Fibroblast of lung (primary cell): ENCODE results near the gene ARFGAP3. TPM values are rescaled to one million over a fixed set of nuclear protein-coding genes. Genes with fewer than 3 reads are reported as not detected.
A peak's percentile ranks its signal among the peaks of the same experiment; 100 is the strongest.

Experiments used
- DNase-seq, 2 donors: peaks; one replicate each; pipeline versions ENCODE4 v3.0.0 to v3.0.0-alpha.2; 2010; ENCODE audit warnings: low read depth in 2 of 2
- H2AFZ ChIP-seq: 2 replicates; pipeline ENCODE4 v1.5.1; 2012; ENCODE audit warnings: low read length, control low read depth, inconsistent platforms
- H3K27ac ChIP-seq: 2 replicates; pipeline ENCODE4 v1.5.1; 2011; ENCODE audit warnings: low read length, control low read depth; ENCODE audit not compliant: insufficient read depth
- H3K27me3 ChIP-seq: 2 replicates; pipeline ENCODE4 v1.5.1; 2011; ENCODE audit warnings: mild to moderate bottlenecking, low read length; ENCODE audit not compliant: control insufficient read depth, insufficient read depth
- H3K36me3 ChIP-seq: 2 replicates; pipeline ENCODE4 v1.5.1; 2011; ENCODE audit warnings: low read length; ENCODE audit not compliant: control insufficient read depth, insufficient read depth
- H3K4me1 ChIP-seq: 2 replicates; pipeline ENCODE4 v1.5.1; 2011; ENCODE audit warnings: low read length; ENCODE audit not compliant: control insufficient read depth, insufficient read depth; ENCODE audit errors: extremely low read depth
- H3K4me2 ChIP-seq: 2 replicates; pipeline ENCODE4 v1.5.1; 2011; ENCODE audit warnings: low read length, control low read depth; ENCODE audit not compliant: insufficient read depth; ENCODE audit errors: extremely low read depth
- H3K4me3 ChIP-seq, 4 experiments: fragments of 200-600 bp in 1 of 4; sonication (generic) in 1 of 4; replicated peaks in 1 of 4; 2 replicates each; pipeline ENCODE4 v1.5.1; 2011 to 2016; ENCODE audit warnings: low read length in 4 of 4, low read depth in 3 of 4, mild to moderate bottlenecking in 3 of 4, control low read depth in 2 of 4, inconsistent platforms in 1 of 4, mixed read lengths in 1 of 4; ENCODE audit not compliant: insufficient read depth in 1 of 4; ENCODE audit errors: control extremely low read depth in 1 of 4
- H3K79me2 ChIP-seq: 2 replicates; pipeline ENCODE4 v1.5.1; 2012; ENCODE audit warnings: mild to moderate bottlenecking, low read length, inconsistent platforms; ENCODE audit not compliant: control insufficient read depth, insufficient read depth
- H3K9ac ChIP-seq: 2 replicates; pipeline ENCODE4 v1.5.1; 2011; ENCODE audit warnings: mild to moderate bottlenecking, low read length, control low read depth; ENCODE audit not compliant: insufficient read depth
- H3K9me3 ChIP-seq: 2 replicates; pipeline ENCODE4 v1.5.1; 2012; ENCODE audit warnings: low read depth, low read length; ENCODE audit not compliant: control insufficient read depth, insufficient read depth
- H4K20me1 ChIP-seq: 2 replicates; pipeline ENCODE4 v1.5.1; 2011; ENCODE audit warnings: low read length; ENCODE audit not compliant: control insufficient read depth, insufficient read depth; ENCODE audit errors: extremely low read depth
- EZH2 ChIP-seq: IDR thresholded peaks from 2 replicates; pipeline ENCODE4 v1.5.1; 2012; ENCODE audit warnings: low read length, control low read depth, mild to moderate bottlenecking; ENCODE audit errors: missing control alignments
- polyA plus RNA-seq, 2 donors: library from polyadenylated mRNA; depleted of rRNA in 1 of 2; stranded (reverse) in 1 of 2; unstranded in 1 of 2; fragments of >200 nt; gene quantifications; 2 replicates each; pipeline ENCODE4 v1.2.1, GENCODE V29; 2011 to 2012; ENCODE audit warnings: missing spikeins in 1 of 2
- total RNA-seq: library from RNA; depleted of rRNA; stranded (reverse); fragments of >200 nt; gene quantifications from 2 replicates; pipeline ENCODE4 v1.2.1, GENCODE V29; 2014
- TF ChIP-seq, protein P1 (sequence below), 2 donors: IDR thresholded peaks in 1 of 2; conservative IDR thresholded peaks in 1 of 2; 1 replicate in 1 of 2; 2 replicates in 1 of 2; pipeline ENCODE4 v1.5.1; 2011 to 2012; ENCODE audit warnings: low read length in 2 of 2, control low read depth in 1 of 2, inconsistent platforms in 1 of 2, low read depth in 1 of 2, mild to moderate bottlenecking in 1 of 2

The ARFGAP3 gene
- total and polyA plus RNA-seq, 2 donors (not counting 1 experiment from before 2014, with no cell fraction given): 62.1 to 74.1 TPM

- Histone ChIP-seq H3K36me3 (peaks cover 1% of the 10 kb centered on the region), H3K9me3 (no peaks in the 10 kb centered on the region), H3K4me2 (peak overlapping the region; percentile 5), H4K20me1 (peaks cover 4% of the 10 kb centered on the region), H3K27me3 (no peaks in the 10 kb centered on the region), H3K79me2 (peaks cover 49% of the 10 kb centered on the region), H3K9ac (no peak overlapping the region), H2AFZ (no peak overlapping the region), H3K27ac (peak overlapping the region; percentile 16), H3K4me3 (no peak overlapping the region), H3K4me1 (no peaks in the 10 kb centered on the region)
- TF ChIP-seq EZH2: no peak
- TF ChIP-seq, protein P1, sequence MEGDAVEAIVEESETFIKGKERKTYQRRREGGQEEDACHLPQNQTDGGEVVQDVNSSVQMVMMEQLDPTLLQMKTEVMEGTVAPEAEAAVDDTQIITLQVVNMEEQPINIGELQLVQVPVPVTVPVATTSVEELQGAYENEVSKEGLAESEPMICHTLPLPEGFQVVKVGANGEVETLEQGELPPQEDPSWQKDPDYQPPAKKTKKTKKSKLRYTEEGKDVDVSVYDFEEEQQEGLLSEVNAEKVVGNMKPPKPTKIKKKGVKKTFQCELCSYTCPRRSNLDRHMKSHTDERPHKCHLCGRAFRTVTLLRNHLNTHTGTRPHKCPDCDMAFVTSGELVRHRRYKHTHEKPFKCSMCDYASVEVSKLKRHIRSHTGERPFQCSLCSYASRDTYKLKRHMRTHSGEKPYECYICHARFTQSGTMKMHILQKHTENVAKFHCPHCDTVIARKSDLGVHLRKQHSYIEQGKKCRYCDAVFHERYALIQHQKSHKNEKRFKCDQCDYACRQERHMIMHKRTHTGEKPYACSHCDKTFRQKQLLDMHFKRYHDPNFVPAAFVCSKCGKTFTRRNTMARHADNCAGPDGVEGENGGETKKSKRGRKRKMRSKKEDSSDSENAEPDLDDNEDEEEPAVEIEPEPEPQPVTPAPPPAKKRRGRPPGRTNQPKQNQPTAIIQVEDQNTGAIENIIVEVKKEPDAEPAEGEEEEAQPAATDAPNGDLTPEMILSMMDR (conservative IDR thresholded peaks at IDR 0.05 in 1 of 2, IDR thresholded peaks at IDR 0.05 in 1 of 2; ENCODE audit: low read depth in 1 of 2, low read length in 2 of 2): no peak
- DNase-seq: no peak
These were observed 8.0 kb downstream of the ARFGAP3 start for GRCh38 chr22:42848941-42849550.

GRCh38 chr22:42847110-42847509, 10.0 kb downstream of the ARFGAP3 start:
- no peak overlapping the region for H3K4me2 ChIP-seq
- no peak for TF ChIP-seq EZH2
- TF ChIP-seq, protein P1 (conservative IDR thresholded peaks at IDR 0.05 in 1 of 2, IDR thresholded peaks at IDR 0.05 in 1 of 2; ENCODE audit: low read depth in 1 of 2, low read length in 2 of 2): no peak
- H3K9me3 ChIP-seq: no peaks in the 10 kb centered on the region
- H3K4me1 ChIP-seq: no peaks in the 10 kb centered on the region
- DNase-seq: no peak
- H4K20me1 ChIP-seq: peaks cover 4% of the 10 kb centered on the region
- H3K79me2 ChIP-seq: peaks cover 37% of the 10 kb centered on the region
- no peak overlapping the region for H3K4me3 ChIP-seq
- no peak overlapping the region for H3K9ac ChIP-seq
- H2AFZ ChIP-seq: no peak overlapping the region
- peaks cover 1% of the 10 kb centered on the region for H3K36me3 ChIP-seq
- no peaks in the 10 kb centered on the region for H3K27me3 ChIP-seq
- no peak overlapping the region for H3K27ac ChIP-seq

GRCh38 chr22:42844756-42845155, 12.3 kb downstream of the ARFGAP3 start:
- H3K4me2 ChIP-seq: no peak overlapping the region

More at GRCh38 chr22:42844756-42845155, 12.3 kb downstream of the ARFGAP3 start:
- H3K4me3 ChIP-seq: no peak overlapping the region
- no peaks in the 10 kb centered on the region for H3K27me3 ChIP-seq
- TF ChIP-seq, protein P1 (conservative IDR thresholded peaks at IDR 0.05 in 1 of 2, IDR thresholded peaks at IDR 0.05 in 1 of 2; ENCODE audit: low read depth in 1 of 2, low read length in 2 of 2): no peak
- no peak for TF ChIP-seq EZH2
- H2AFZ ChIP-seq: no peak overlapping the region
- H3K4me1 ChIP-seq: peaks cover 2% of the 10 kb centered on the region
- peaks cover 1% of the 10 kb centered on the region for H3K36me3 ChIP-seq
- H3K9ac ChIP-seq: no peak overlapping the region
- peaks cover 2% of the 10 kb centered on the region for H4K20me1 ChIP-seq
- H3K79me2 ChIP-seq: peaks cover 24% of the 10 kb centered on the region
- no peaks in the 10 kb centered on the region for H3K9me3 ChIP-seq
- DNase-seq: peak in 1 of 2 donors; percentile 46
- H3K27ac ChIP-seq: no peak overlapping the region
